Neural crest cell (in vitro differentiated cells): ENCODE measurements around the gene APOBEC3H. TPM values are rescaled to one million over a fixed set of nuclear protein-coding genes. Genes with fewer than 3 reads are reported as not detected.
"Not testable (repeated sequence)": the region's sequence is repeated elsewhere in the genome, so short reads cannot be mapped to it uniquely, and the experiment has no call there.

Experiments used
- DNase-seq: peaks from one replicate; pipeline ENCODE4 v3.0.0; 2021; ENCODE audit warnings: low read depth, mixed read lengths, low spot score
- H3K27ac Mint-ChIP-seq: one replicate; pipeline ENCODE4 v1.8.0; 2021; ENCODE audit warnings: mild to moderate bottlenecking, mixed read lengths; ENCODE audit not compliant: unreplicated experiment
- H3K27me3 Mint-ChIP-seq: 2 replicates; pipeline ENCODE4 v1.8.0; 2021; ENCODE audit warnings: low read depth, mild to moderate bottlenecking, mixed read lengths
- H3K36me3 Mint-ChIP-seq: 2 replicates; pipeline ENCODE4 v1.8.0; 2021; ENCODE audit warnings: low read depth, mild to moderate bottlenecking, mixed read lengths
- H3K4me1 Mint-ChIP-seq: 2 replicates; pipeline ENCODE4 v1.8.0; 2021; ENCODE audit warnings: mixed read lengths
- H3K4me3 Mint-ChIP-seq: one replicate; pipeline ENCODE4 v1.8.0; 2021; ENCODE audit warnings: mild to moderate bottlenecking, mixed read lengths
- H3K9me3 Mint-ChIP-seq: 2 replicates; pipeline ENCODE4 v1.8.0; 2021; ENCODE audit warnings: mixed read lengths
- total RNA-seq: library from RNA; stranded (reverse); gene quantifications from 2 replicates; pipeline ENCODE4 v1.2.1, GENCODE V29; 2021
- TF ChIP-seq, protein P1 (sequence below): fragments of 200-600 bp; sonication (generic); conservative IDR thresholded peaks from 2 replicates; pipeline ENCODE4 v1.5.0; 2021; ENCODE audit warnings: antibody characterized with exemption, mild to moderate bottlenecking

Gene APOBEC3H
- total RNA-seq, 1 donor from 2014 or later = not detected

GRCh38 chr22:39068033-39068785 lies 28.8 kb upstream of the APOBEC3H start:
- Mint-ChIP-seq H3K9me3 (no peaks in the 10 kb centered on the region), H3K36me3 (no peaks in the 10 kb centered on the region), H3K27ac (no peak overlapping the region), H3K27me3 (no peaks in the 10 kb centered on the region), H3K4me1 (peaks cover 4% of the 10 kb centered on the region), H3K4me3 (no peak overlapping the region)
- TF ChIP-seq, protein P1, sequence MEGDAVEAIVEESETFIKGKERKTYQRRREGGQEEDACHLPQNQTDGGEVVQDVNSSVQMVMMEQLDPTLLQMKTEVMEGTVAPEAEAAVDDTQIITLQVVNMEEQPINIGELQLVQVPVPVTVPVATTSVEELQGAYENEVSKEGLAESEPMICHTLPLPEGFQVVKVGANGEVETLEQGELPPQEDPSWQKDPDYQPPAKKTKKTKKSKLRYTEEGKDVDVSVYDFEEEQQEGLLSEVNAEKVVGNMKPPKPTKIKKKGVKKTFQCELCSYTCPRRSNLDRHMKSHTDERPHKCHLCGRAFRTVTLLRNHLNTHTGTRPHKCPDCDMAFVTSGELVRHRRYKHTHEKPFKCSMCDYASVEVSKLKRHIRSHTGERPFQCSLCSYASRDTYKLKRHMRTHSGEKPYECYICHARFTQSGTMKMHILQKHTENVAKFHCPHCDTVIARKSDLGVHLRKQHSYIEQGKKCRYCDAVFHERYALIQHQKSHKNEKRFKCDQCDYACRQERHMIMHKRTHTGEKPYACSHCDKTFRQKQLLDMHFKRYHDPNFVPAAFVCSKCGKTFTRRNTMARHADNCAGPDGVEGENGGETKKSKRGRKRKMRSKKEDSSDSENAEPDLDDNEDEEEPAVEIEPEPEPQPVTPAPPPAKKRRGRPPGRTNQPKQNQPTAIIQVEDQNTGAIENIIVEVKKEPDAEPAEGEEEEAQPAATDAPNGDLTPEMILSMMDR = peak; percentile 39
- DNase-seq = no peak

DNA sequence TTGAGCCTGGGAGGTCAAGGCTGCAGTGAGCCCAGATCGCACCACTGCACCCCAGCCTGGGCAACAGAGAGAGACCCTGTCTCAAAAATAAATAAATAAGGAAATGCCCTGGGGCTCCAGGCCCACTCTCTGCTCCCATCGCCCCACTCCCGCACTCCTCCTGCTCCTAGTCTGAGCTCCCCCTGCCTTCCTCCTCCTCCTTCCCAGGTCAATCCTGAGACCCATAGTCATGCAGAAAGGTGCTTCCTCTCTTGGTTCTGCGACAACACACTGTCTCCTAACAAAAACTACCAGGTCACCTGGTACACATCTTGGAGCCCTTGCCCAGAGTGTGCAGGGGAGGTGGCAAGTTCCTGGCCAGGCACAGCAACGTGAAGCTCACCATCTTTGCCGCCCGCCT lies 26.9 kb upstream of the APOBEC3H start:
- H3K27ac Mint-ChIP-seq = no peak overlapping the region
- DNase-seq = no peak
- no peak overlapping the region for H3K4me3 Mint-ChIP-seq

GRCh38 chr22:39072581-39072981 lies 24.5 kb upstream of the APOBEC3H start:
- DNase-seq, H3K27ac Mint-ChIP-seq, H3K9me3 Mint-ChIP-seq, H3K4me3 Mint-ChIP-seq, H3K36me3 Mint-ChIP-seq, H3K27me3 Mint-ChIP-seq: not testable (repeated sequence)
- H3K4me1 Mint-ChIP-seq = peaks cover 21% of the 10 kb centered on the region

More for the DNA sequence above, 26.9 kb upstream of the APOBEC3H start:
- Mint-ChIP-seq H3K9me3 (no peaks in the 10 kb centered on the region), H3K36me3 (no peaks in the 10 kb centered on the region), H3K4me1 (peaks cover 7% of the 10 kb centered on the region), H3K27me3 (no peaks in the 10 kb centered on the region)
- TF ChIP-seq, protein P1 = no peak

GRCh38 chr22:39073981-39074380 lies 23.1 kb upstream of the APOBEC3H start:
- no peaks in the 10 kb centered on the region for H3K9me3 Mint-ChIP-seq
- no peaks in the 10 kb centered on the region for H3K27me3 Mint-ChIP-seq
- TF ChIP-seq, protein P1 = no peak
- H3K4me3 Mint-ChIP-seq = no peak overlapping the region
- no peak for DNase-seq
- H3K27ac Mint-ChIP-seq = no peak overlapping the region
- no peaks in the 10 kb centered on the region for H3K36me3 Mint-ChIP-seq
- peaks cover 30% of the 10 kb centered on the region for H3K4me1 Mint-ChIP-seq

- Mint-ChIP-seq H3K4me3 (peak overlapping the region; percentile 5), H3K4me1 (peaks cover 35% of the 10 kb centered on the region)
- not testable (repeated sequence) for DNase-seq, H3K27ac Mint-ChIP-seq, H3K36me3 Mint-ChIP-seq, H3K9me3 Mint-ChIP-seq, H3K27me3 Mint-ChIP-seq
These were observed 20.7 kb upstream of the APOBEC3H start for GRCh38 chr22:39076155-39077025.

- not testable (repeated sequence) for H3K9me3 Mint-ChIP-seq, DNase-seq, H3K27me3 Mint-ChIP-seq, H3K36me3 Mint-ChIP-seq
- Mint-ChIP-seq H3K27ac (peak within 1 kb of the TSS; percentile 35), H3K4me1 (peaks cover 35% of the 10 kb centered on the region), H3K4me3 (peak within 1 kb of the TSS; percentile 5)
These were observed 19.8 kb upstream of the APOBEC3H start, which contains the start of gene APOBEC3G for GRCh38 chr22:39077026-39077840. TSS of gene APOBEC3G (plus strand) at chr22:39077275. CDS start at chr22:39077362, 87 bp downstream.

GRCh38 chr22:39077912-39078311 lies 19.1 kb upstream of the APOBEC3H start:
- H3K9me3 Mint-ChIP-seq, H3K27me3 Mint-ChIP-seq, DNase-seq, H3K36me3 Mint-ChIP-seq, H3K4me3 Mint-ChIP-seq: not testable (repeated sequence)
- Mint-ChIP-seq H3K27ac (peak overlapping the region; percentile 35), H3K4me1 (peaks cover 35% of the 10 kb centered on the region)
